ENCODE measurements around the gene CNGA3. TPM values are rescaled to one million over a fixed set of nuclear protein-coding genes. Genes with fewer than 3 reads are reported as not detected.
A peak's percentile ranks its signal among the peaks of the same experiment; 100 is the strongest.

The CNGA3 gene
- total RNA-seq, 2 donors from 2014 or later = not detected

DNA sequence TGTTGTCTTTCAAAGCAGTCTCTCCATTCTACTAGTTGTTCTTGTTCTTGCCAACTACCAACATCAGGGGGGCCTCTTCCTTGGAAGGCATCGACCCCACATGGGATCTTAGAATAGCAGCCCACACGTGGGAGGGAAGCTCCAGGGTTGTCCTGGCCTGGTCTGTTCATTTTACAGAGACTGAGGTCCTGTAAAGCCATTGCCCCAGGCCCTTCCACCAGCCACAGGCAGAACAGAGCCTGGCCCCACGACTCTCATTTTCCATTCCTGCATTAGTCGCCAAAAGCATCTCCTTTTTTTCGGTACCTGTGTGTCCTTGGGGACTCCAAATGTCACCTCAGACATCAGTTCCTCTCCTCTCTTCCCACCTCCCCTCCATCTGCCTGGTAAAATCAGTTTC lies 28.0 kb downstream of the CNGA3 start:
- intact Hi-C loops (cut with DNase I) = no loop called here
- DNase-seq (no peak), ATAC-seq (no peak)

- intact Hi-C loops (cut with DNase I) = no loop called here
- DNase-seq (no peak), ATAC-seq (no peak)
Measured at GRCh38 chr2:98374958-98375570, 28.8 kb downstream of the CNGA3 start.

GRCh38 chr2:98376301-98376910 lies 30.1 kb downstream of the CNGA3 start:
- no peak for DNase-seq

DNA sequence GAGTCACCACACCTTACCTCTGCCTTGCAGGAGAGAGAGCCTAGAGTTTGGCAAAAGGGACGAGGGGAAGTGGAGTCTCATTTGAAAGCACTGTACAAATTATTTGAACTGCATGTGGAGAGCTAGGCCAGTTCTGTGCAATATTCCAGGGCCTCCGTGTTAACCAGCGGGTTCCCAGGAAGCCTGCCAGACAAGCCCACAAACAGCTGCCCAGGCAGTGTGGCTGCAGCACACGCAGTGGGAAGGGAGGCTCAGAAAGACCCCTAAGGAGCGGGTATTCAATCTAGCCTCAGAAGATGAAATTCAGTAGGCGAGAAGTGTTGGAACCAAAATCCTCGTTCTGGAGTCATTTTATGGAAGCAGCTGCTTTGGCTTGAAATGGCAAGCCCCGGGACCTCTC lies 30.7 kb downstream of the CNGA3 start:
- DNase-seq = no peak
- intact Hi-C loops (cut with DNase I) = no loop called here

More at GRCh38 chr2:98376301-98376910, 30.1 kb downstream of the CNGA3 start:
- no peak for ATAC-seq
- intact Hi-C loops (cut with DNase I) = no loop called here

DNA sequence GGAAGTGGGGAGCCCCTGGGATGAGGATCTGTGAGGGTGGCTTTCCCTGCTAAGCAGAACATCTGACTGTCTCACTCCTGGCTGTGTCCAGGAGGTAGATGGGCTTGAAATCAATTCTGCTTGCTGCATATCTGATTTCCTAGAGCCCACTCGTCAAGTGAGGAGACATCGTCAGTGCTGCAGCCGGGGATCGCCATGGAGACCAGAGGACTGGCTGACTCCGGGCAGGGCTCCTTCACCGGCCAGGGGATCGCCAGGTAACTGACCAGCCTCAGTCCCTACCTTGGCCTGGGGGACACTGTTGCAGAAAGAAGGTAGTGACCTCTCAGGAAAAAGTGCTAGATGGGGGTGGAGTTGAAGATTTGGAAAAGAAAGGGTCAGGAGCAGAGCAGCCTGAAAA lies 31.3 kb downstream of the CNGA3 start:
- intact Hi-C loops (cut with DNase I) = no loop called here
- ATAC-seq (no peak), DNase-seq (no peak)

More for the DNA sequence above, 30.7 kb downstream of the CNGA3 start:
- ATAC-seq = no peak

DNA sequence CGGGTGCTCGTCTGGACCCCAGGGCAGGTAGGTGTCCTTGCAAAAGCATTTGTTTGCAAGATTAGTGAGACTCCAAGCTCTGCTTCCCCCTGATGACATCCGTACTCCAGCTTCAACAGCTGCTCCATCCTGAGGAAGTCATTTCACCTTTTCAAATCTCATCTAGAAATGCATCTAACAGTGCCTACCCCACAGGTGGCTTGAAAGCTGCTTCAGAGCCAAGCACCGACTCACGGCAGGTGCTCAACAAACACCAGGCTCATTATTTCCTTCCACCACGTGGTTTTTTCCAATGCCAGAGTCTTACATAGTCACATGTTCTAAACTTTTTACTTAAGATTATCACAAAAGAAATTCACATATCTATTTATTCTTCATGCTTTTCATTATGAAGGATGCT lies 31.9 kb downstream of the CNGA3 start:
- intact Hi-C loops (cut with DNase I) = no loop called here
- DNase-seq (no peak), ATAC-seq (no peak)

- peak; percentile 73 for DNase-seq
- intact Hi-C loops (cut with DNase I) = no loop called here
- ATAC-seq = peak; percentile 93 to 96
Measured at GRCh38 chr2:98378901-98379300, 32.6 kb downstream of the CNGA3 start.

GRCh38 chr2:98379311-98380202 lies 33.3 kb downstream of the CNGA3 start:
- intact Hi-C loops (cut with DNase I) = loop anchor here (5.0 to 10.0 kb wide), 3 partner anchors 575 to 677 kb away; partner anchors contain the start of gene ZAP70 (in 1 of the 2)
- ATAC-seq (peak; percentile 28 to 32), DNase-seq (no peak)

DNA sequence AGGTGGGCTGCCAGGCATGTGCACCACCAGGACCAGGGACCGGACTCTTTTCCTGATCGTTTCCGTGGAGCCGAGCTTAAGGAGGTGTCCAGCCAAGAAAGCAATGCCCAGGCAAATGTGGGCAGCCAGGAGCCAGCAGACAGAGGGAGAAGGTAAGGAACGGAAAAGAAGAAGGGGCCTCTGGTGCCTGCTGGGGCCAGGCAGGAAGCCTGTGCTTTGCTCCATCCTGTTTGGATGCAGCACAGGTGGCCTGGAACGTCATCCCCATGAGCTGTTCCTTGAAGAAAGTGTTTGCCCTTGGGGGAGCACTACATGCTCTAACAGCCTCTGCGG lies 33.9 kb downstream of the CNGA3 start:
- intact Hi-C loops (cut with DNase I) = loop anchor here (5.0 to 10.0 kb wide), 3 partner anchors 575 to 678 kb away; partner anchors contain the start of gene ZAP70 (in 1 of the 2)
- ATAC-seq (no peak), DNase-seq (no peak)

DNA sequence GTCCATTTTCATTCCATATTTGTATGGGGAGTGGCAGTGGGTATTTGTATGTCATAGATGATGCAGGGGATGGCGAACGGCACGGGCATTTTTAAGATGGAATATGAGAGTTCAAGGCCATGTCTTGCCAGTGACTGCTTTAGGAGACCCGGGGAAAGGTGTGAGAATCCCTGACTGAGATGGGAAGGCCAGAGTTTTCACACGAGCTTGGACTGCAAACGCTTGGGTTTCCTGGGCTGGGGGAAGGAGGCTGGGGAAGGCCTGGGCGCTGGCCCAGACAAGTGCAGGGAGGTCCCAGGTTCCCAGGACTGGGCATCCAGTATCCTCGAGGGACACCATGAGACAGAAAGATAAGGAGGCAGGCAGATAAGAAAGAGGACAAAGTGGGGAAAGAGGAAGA lies 35.2 kb downstream of the CNGA3 start:
- ATAC-seq (no peak), DNase-seq (no peak)
- intact Hi-C loops (cut with DNase I) = loop anchor here (5.0 to 10.0 kb wide), 3 partner anchors 577 to 679 kb away; partner anchors contain the start of gene ZAP70 (in 1 of the 2)

DNA sequence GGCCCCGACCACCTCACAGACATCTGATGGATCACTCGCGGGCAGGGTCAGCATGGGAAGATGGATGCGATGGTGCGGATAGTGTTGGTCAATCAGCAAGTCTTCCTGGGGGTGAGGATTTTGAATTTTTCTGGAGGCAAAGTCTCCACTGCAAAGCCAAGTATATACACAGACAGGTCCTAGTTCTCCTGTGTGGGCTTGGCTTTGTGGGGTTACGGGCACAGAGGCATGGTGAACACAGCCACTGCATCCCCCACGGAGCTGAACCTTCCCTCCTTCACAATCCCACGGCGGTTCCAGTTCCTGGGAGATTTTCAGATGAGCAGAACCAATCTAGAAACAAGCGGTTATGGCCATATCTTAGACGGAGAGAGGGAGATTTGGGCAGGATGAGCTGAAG lies 35.8 kb downstream of the CNGA3 start:
- intact Hi-C loops (cut with DNase I) = loop anchor here (5.0 to 10.0 kb wide), 3 partner anchors 577 to 680 kb away; partner anchors contain the start of gene ZAP70 (in 1 of the 2)

DNA sequence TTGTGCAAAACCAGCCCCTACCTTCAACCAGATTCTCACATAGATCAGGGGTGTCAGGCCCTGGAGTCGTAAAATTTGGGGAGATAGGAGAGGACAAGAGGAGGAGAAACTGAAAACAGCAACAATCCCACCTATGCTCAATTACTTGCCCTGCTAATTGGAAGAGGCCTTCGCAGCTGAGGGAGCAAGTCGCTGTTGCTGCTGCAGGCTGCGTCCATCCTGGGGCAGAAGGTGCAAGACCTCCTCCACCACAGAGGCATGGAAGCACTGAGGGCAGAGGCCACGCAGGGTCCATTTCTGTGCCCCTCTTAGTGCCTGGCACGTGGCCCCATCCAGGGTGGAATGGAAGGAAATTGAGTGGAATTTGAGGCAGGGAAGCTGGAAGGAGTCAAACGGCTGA lies 36.5 kb downstream of the CNGA3 start:
- DNase-seq = no peak
- intact Hi-C loops (cut with DNase I) = loop anchor here (5.0 to 10.0 kb wide), 3 partner anchors 578 to 680 kb away; partner anchors contain the start of gene ZAP70 (in 1 of the 2)
- ATAC-seq = no peak

More for the DNA sequence above, 35.8 kb downstream of the CNGA3 start:
- ATAC-seq (no peak), DNase-seq (no peak)

DNA sequence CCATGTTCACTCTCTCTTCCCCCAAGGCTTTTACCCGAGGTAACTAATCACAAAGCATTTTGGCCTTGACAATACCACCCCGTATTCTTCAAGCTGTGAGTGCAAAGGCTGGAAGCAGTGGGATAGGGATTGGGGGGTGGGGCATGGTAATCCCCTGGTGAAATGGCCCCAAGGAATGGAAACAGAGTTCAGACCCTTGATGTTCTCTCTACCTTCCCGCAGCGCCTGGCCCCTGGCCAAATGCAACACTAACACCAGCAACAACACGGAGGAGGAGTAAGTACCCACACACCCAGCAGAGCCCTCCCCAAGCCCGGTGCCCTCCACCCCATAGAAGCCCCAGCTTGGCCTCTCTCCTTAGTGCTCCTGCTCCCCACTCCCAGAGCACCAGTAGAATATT lies 36.9 kb downstream of the CNGA3 start:
- DNase-seq = no peak
- intact Hi-C loops (cut with DNase I) = loop anchor here (5.0 to 10.0 kb wide), 3 partner anchors 578 to 681 kb away; partner anchors contain the start of gene ZAP70 (in 1 of the 2)
- no peak for ATAC-seq

GRCh38 chr2:98385050-98385699 lies 38.9 kb downstream of the CNGA3 start:
- DNase-seq (peak; percentile 81), ATAC-seq (peak; percentile 77 to 80)
- intact Hi-C loops (cut with DNase I) = loop anchor here (2.0 to 10.0 kb wide), 3 partner anchors 578 to 670 kb away; partner anchors contain the start of gene ZAP70 (in 1 of the 2)

GRCh38 chr2:98387478-98387877 lies 41.2 kb downstream of the CNGA3 start:
- no peak for ATAC-seq
- no peak for DNase-seq
- intact Hi-C loops (cut with DNase I) = loop anchor here in 1 of 2 donors (10.0 kb wide), 2 partner anchors 583 to 673 kb away; partner anchors contain the start of gene ZAP70

- ATAC-seq = no peak
- intact Hi-C loops (cut with DNase I) = loop anchor here in 1 of 2 donors (10.0 kb wide), 2 partner anchors 583 to 673 kb away; partner anchors contain the start of gene ZAP70
- DNase-seq = no peak
Measured at GRCh38 chr2:98388081-98388480, 41.8 kb downstream of the CNGA3 start.

DNA sequence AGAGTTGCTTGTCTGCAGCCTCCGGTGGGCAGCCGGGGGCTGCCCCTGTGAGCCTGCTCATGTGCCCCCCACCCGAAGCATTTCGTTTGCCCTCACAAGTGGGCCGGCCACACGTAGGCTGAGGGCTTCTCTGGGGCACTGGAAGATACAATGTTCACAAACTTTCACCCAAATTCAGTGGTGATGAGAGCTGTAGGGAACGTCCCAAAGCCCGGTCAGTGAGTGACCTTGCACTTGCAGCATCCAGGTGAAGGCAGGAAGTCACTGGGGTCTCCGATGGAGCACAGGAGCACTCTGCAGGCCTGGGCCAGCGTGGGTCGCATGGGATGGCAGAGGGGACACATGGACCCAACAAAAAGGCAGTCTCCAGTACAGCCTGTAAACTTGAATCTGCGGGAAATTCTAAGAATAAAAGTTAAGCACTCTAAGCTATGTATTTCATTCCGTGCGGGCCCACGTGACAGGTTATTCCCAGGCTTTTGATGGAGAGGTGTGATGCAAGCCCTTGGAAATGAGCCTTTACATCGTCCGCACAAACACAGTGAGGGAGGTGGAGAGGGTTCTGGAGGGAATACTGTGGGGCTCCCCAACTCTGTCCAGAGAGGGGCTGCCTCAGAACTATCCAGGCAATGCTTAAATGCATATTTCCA lies 42.5 kb downstream of the CNGA3 start:
- ATAC-seq (no peak), DNase-seq (no peak)
- intact Hi-C loops (cut with DNase I) = loop anchor here in 1 of 2 donors (10.0 kb wide), 2 partner anchors 584 to 674 kb away; partner anchors contain the start of gene ZAP70

DNA sequence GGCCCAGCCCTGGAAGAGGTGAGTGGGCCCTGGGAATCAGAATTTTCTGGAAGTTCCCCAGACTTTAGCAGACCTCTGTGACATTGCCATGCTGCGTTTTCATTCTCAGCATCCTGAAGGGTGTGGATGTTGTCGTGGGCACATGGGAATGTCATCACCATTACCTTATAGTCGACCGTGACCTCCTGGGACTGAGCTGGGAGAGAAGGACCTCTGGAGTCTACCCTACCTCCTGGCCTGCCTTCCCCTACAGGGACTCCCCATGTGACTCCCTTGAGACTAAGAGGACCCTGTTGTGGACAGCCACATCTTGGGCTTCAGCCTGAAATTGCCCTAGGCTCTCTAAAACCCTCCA lies 43.0 kb downstream of the CNGA3 start:
- ATAC-seq (no peak), DNase-seq (no peak)
- intact Hi-C loops (cut with DNase I) = loop anchor here in 1 of 2 donors (10.0 kb wide), 2 partner anchors 584 to 674 kb away; partner anchors contain the start of gene ZAP70
